Upper lobe of left lung (tissue), 4 donors: ENCODE data around the gene CTBP2.

Experiments
- CTCF ChIP-seq, 6 experiments: fragments of 450-650 bp in 4 of 6; fragments of 200-600 bp in 2 of 6; sonication (generic) in 2 of 6; IDR thresholded peaks; one replicate each; pipeline ENCODE4 v1.5.1; 2016 to 2019; ENCODE audit warnings: antibody characterized with exemption in 6 of 6
- EP300 ChIP-seq, 4 donors: sonication (generic); formaldehyde crosslinking; IDR thresholded peaks; one replicate each; pipeline ENCODE4 v1.5.1; 2017; ENCODE audit warnings: antibody characterized with exemption in 4 of 4, control low read depth in 2 of 4
- POLR2A ChIP-seq, 4 donors: fragments of 450-650 bp; IDR thresholded peaks; one replicate each; pipeline ENCODE4 v1.5.1; 2016 to 2017; ENCODE audit warnings: antibody characterized with exemption in 4 of 4, mild to moderate bottlenecking in 2 of 4
- POLR2AphosphoS5 ChIP-seq, 2 donors: sonication (generic); formaldehyde crosslinking; IDR thresholded peaks; one replicate each; pipeline ENCODE4 v1.5.1; 2017; ENCODE audit warnings: antibody characterized with exemption in 2 of 2

- TF ChIP-seq CTCF (IDR thresholded peaks at IDR 0.05) (no peak), POLR2A (IDR thresholded peaks at IDR 0.05) (no peak), POLR2AphosphoS5 (IDR thresholded peaks at IDR 0.05) (no peak), EP300 (IDR thresholded peaks at IDR 0.05) (no peak)
These were observed 5.3 kb downstream of the CTBP2 start for GRCh38 chr10:125155101-125155500.
